Measurements from ENCODE around the gene RGS7BP. TPM values are rescaled to one million over a fixed set of nuclear protein-coding genes. Genes with fewer than 3 reads are reported as not detected.

Gene RGS7BP
- total RNA-seq, 1 donor from 2014 or later = 0.07 TPM

DNA sequence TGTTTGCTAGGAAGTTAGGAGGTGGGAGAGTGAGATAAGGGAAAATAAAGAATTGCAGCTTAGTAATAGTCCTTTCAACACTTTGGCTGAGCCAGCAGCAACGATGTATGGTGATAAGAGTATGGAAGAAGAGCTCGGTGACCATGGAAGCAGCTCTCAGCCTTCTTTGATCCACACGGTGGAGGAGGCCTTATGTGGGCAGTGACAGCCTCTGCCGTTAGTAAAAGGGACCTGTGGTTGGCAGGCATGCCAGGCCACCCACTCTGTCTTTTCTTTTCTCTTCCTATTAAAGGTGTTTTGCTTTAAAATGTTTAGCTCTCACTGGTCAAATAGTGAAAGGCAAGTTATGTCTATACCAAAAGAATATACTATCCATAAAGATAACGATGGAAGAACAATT is 7.7 kb downstream of the RGS7BP start:
- no peaks in the 10 kb centered on the region for H3K36me3 Mint-ChIP-seq (ENCODE audit: low read depth, unreplicated experiment)
- Histone ChIP-seq H3K27me3 (ENCODE audit: insufficient read depth, low read length) (peaks cover 2% of the 10 kb centered on the region), H3K9me3 (ENCODE audit: insufficient read depth, low read depth, low read length) (no peaks in the 10 kb centered on the region), H3K4me3 (ENCODE audit: insufficient read depth, low read depth, low read length) (no peak overlapping the region), H3K79me2 (ENCODE audit: insufficient read depth, low read length) (no peaks in the 10 kb centered on the region), H3K4me2 (ENCODE audit: low read length) (no peak overlapping the region), H3K4me1 (ENCODE audit: insufficient read depth, low read length) (no peaks in the 10 kb centered on the region), H3K27ac (ENCODE audit: low read depth, low read length) (no peak overlapping the region), H2AFZ (ENCODE audit: low read depth, low read length) (no peak overlapping the region), H4K20me1 (ENCODE audit: insufficient read depth, low read length) (no peaks in the 10 kb centered on the region), H3K9ac (ENCODE audit: low read length) (no peak overlapping the region), H3K36me3 (ENCODE audit: insufficient read depth, low read length) (no peaks in the 10 kb centered on the region)
- no peak overlapping the region for H3K27ac Mint-ChIP-seq (ENCODE audit: unreplicated experiment)
- DNase-seq (ENCODE audit: low read depth) (no peak), FAIRE-seq (no peak)
- no peak for TF ChIP-seq EZH2 (IDR thresholded peaks at IDR 0.05; ENCODE audit: insufficient read depth, low read length)
- TF ChIP-seq, protein P1, sequence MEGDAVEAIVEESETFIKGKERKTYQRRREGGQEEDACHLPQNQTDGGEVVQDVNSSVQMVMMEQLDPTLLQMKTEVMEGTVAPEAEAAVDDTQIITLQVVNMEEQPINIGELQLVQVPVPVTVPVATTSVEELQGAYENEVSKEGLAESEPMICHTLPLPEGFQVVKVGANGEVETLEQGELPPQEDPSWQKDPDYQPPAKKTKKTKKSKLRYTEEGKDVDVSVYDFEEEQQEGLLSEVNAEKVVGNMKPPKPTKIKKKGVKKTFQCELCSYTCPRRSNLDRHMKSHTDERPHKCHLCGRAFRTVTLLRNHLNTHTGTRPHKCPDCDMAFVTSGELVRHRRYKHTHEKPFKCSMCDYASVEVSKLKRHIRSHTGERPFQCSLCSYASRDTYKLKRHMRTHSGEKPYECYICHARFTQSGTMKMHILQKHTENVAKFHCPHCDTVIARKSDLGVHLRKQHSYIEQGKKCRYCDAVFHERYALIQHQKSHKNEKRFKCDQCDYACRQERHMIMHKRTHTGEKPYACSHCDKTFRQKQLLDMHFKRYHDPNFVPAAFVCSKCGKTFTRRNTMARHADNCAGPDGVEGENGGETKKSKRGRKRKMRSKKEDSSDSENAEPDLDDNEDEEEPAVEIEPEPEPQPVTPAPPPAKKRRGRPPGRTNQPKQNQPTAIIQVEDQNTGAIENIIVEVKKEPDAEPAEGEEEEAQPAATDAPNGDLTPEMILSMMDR (IDR thresholded peaks at IDR 0.05; ENCODE audit: insufficient read depth, low read depth, low read length) = no peak
- peaks cover 28% of the 10 kb centered on the region for H3K27me3 Mint-ChIP-seq (ENCODE audit: low read depth, unreplicated experiment)
- no peaks in the 10 kb centered on the region for H3K4me1 Mint-ChIP-seq (ENCODE audit: low read depth, unreplicated experiment)
- no peaks in the 10 kb centered on the region for H3K9me3 Mint-ChIP-seq (ENCODE audit: unreplicated experiment)
- no peak overlapping the region for H3K4me3 Mint-ChIP-seq (ENCODE audit: unreplicated experiment)

DNA sequence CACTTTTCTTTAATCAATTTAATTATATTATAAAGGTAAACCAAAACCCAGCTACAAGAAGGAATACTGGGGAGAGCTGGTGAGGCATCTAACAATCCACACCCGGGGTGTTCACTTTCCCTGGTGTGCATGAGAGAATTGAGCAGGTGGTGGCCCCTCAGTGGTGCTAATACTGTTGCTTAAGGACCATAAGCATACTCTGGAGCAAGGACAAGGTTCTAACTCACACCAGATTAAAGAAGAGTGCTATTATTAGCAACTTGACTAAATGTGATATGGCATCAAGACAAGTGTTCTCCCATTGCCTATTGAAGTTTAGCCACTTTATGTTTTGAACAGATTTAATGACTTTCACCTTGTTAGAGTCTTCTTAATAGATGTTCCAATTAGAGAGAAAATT is 8.8 kb downstream of the RGS7BP start:
- no peak overlapping the region for H3K27ac Mint-ChIP-seq (ENCODE audit: unreplicated experiment)

DNA sequence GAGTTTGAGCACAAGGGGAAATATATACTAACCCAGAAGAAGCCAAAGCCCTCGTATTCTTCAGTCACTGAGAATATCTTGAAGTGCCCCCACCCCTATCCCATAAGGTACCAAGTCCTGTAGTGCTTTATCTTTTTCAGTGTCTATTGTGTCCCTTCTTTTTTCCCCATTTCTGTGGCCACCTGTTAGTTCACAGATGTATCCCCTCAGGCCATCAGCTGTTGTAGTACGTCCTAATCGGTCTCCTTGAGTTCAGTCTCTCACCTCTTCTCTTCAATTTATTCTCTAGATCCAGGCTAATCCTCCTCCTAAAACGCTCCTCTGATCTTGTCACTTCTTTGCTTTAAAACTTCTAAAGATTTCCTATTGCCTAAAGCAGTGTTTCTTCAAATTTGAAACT is 10.4 kb downstream of the RGS7BP start:
- Histone ChIP-seq H3K79me2 (ENCODE audit: insufficient read depth, low read length) (no peaks in the 10 kb centered on the region), H3K27me3 (ENCODE audit: insufficient read depth, low read length) (no peaks in the 10 kb centered on the region), H3K4me1 (ENCODE audit: insufficient read depth, low read length) (no peaks in the 10 kb centered on the region), H3K4me2 (ENCODE audit: low read length) (no peak overlapping the region), H3K36me3 (ENCODE audit: insufficient read depth, low read length) (no peaks in the 10 kb centered on the region), H2AFZ (ENCODE audit: low read depth, low read length) (no peak overlapping the region), H3K9ac (ENCODE audit: low read length) (no peak overlapping the region), H3K9me3 (ENCODE audit: insufficient read depth, low read depth, low read length) (no peaks in the 10 kb centered on the region), H3K27ac (ENCODE audit: low read depth, low read length) (no peak overlapping the region), H4K20me1 (ENCODE audit: insufficient read depth, low read length) (no peaks in the 10 kb centered on the region), H3K4me3 (ENCODE audit: insufficient read depth, low read depth, low read length) (no peak overlapping the region)
- H3K4me1 Mint-ChIP-seq (ENCODE audit: low read depth, unreplicated experiment) = no peaks in the 10 kb centered on the region
- H3K4me3 Mint-ChIP-seq (ENCODE audit: unreplicated experiment) = no peak overlapping the region
- no peak overlapping the region for H3K27ac Mint-ChIP-seq (ENCODE audit: unreplicated experiment)
- no peaks in the 10 kb centered on the region for H3K9me3 Mint-ChIP-seq (ENCODE audit: unreplicated experiment)
- TF ChIP-seq EZH2 (IDR thresholded peaks at IDR 0.05; ENCODE audit: insufficient read depth, low read length) = no peak
- H3K36me3 Mint-ChIP-seq (ENCODE audit: low read depth, unreplicated experiment) = no peaks in the 10 kb centered on the region
- no peak for DNase-seq (ENCODE audit: low read depth)
- no peak for FAIRE-seq
- peaks cover 8% of the 10 kb centered on the region for H3K27me3 Mint-ChIP-seq (ENCODE audit: low read depth, unreplicated experiment)

More for the DNA sequence above, 8.8 kb downstream of the RGS7BP start:
- Mint-ChIP-seq H3K27me3 (ENCODE audit: low read depth, unreplicated experiment) (peaks cover 21% of the 10 kb centered on the region), H3K36me3 (ENCODE audit: low read depth, unreplicated experiment) (no peaks in the 10 kb centered on the region), H3K9me3 (ENCODE audit: unreplicated experiment) (no peaks in the 10 kb centered on the region), H3K4me3 (ENCODE audit: unreplicated experiment) (no peak overlapping the region), H3K4me1 (ENCODE audit: low read depth, unreplicated experiment) (no peaks in the 10 kb centered on the region)
- no peaks in the 10 kb centered on the region for H3K36me3 ChIP-seq (ENCODE audit: insufficient read depth, low read length)
- H3K9ac ChIP-seq (ENCODE audit: low read length) = no peak overlapping the region
- no peaks in the 10 kb centered on the region for H4K20me1 ChIP-seq (ENCODE audit: insufficient read depth, low read length)
- H3K9me3 ChIP-seq (ENCODE audit: insufficient read depth, low read depth, low read length) = no peaks in the 10 kb centered on the region
- H2AFZ ChIP-seq (ENCODE audit: low read depth, low read length) = no peak overlapping the region
- peaks cover 2% of the 10 kb centered on the region for H3K27me3 ChIP-seq (ENCODE audit: insufficient read depth, low read length)
- H3K4me2 ChIP-seq (ENCODE audit: low read length) = no peak overlapping the region
- FAIRE-seq (no peak), DNase-seq (ENCODE audit: low read depth) (no peak)
- TF ChIP-seq, protein P1 (IDR thresholded peaks at IDR 0.05; ENCODE audit: insufficient read depth, low read depth, low read length) = no peak
- no peak for TF ChIP-seq EZH2 (IDR thresholded peaks at IDR 0.05; ENCODE audit: insufficient read depth, low read length)
- no peak overlapping the region for H3K4me3 ChIP-seq (ENCODE audit: insufficient read depth, low read depth, low read length)
- H3K27ac ChIP-seq (ENCODE audit: low read depth, low read length) = no peak overlapping the region
- no peaks in the 10 kb centered on the region for H3K79me2 ChIP-seq (ENCODE audit: insufficient read depth, low read length)
- no peaks in the 10 kb centered on the region for H3K4me1 ChIP-seq (ENCODE audit: insufficient read depth, low read length)
